Adipose tissue (tissue), 3 donors: Measurements from ENCODE around the gene C1orf210. TPM values are rescaled to one million over a fixed set of nuclear protein-coding genes. Genes with fewer than 3 reads are reported as not detected.

Source experiments
- H3K27ac ChIP-seq: one replicate; pipeline ENCODE4 v1.5.1; 2013; ENCODE audit warnings: low read depth, low read length
- WGBS, 3 donors: extraction: QIAGEN DNeasy Blood & Tissue Kit; methylation state at CpG; one replicate each; pipeline ENCODE4 v1.1.7; 2013; 5-methylcytosine and 5-hydroxymethylcytosine counted together
- polyA plus RNA-seq, 3 donors: library from polyadenylated mRNA; stranded (reverse); fragments of 200-250 nt; gene quantifications; one replicate each; pipeline ENCODE4 v1.2.3, GENCODE V29; 2013
- donor health status: healthy with polysubstance abuse.
- donor health status: Bipolar disorder and iron deficiency.
- donor health status: healthy.

The C1orf210 gene
- polyA plus RNA-seq, 3 donors: 0.22 to 14.5 (median 2.8) TPM

GRCh38 chr1:43300378-43301094 is 15.2 kb upstream of the C1orf210 start, which contains the start of gene TIE1:
TIE1 (plus strand) TSS chr1:43300982; CDS start chr1:43301072, 90 bp downstream.
- WGBS, 3 donors: 47 to 85% (median 48%) methylated on average over 10 of the region's 10 CpGs
- H3K27ac ChIP-seq: no peak within 1 kb of the TSS

GRCh38 chr1:43299101-43299500 is 13.7 kb upstream of the C1orf210 start:
- no peak overlapping the region for H3K27ac ChIP-seq

- 62 to 85% (median 78%) methylated on average over 1 of the region's 1 CpG for WGBS, 3 donors
- no peak overlapping the region for H3K27ac ChIP-seq
Measured at GRCh38 chr1:43298055-43298454, 12.7 kb upstream of the C1orf210 start.

GRCh38 chr1:43296207-43296606 is 10.8 kb upstream of the C1orf210 start:
- H3K27ac ChIP-seq: no peak overlapping the region
- WGBS, 3 donors: 40 to 69% (median 57%) methylated on average over 1 of the region's 1 CpG

GRCh38 chr1:43294761-43295160 is 9.4 kb upstream of the C1orf210 start:
- 74 to 89% (median 77%) methylated on average over 8 of the region's 8 CpGs for WGBS, 3 donors
- H3K27ac ChIP-seq: no peak overlapping the region

GRCh38 chr1:43293896-43294760 is 8.7 kb upstream of the C1orf210 start:
- no peak overlapping the region for H3K27ac ChIP-seq

GRCh38 chr1:43293176-43293575 is 7.8 kb upstream of the C1orf210 start:
- WGBS, 3 donors: 65 to 88% (median 83%) methylated on average over 2 of the region's 2 CpGs
- no peak overlapping the region for H3K27ac ChIP-seq

More at GRCh38 chr1:43293896-43294760, 8.7 kb upstream of the C1orf210 start:
- 71 to 91% (median 76%) methylated on average over 7 of the region's 7 CpGs for WGBS, 3 donors

- no peak overlapping the region for H3K27ac ChIP-seq
- WGBS, 3 donors: 67 to 84% (median 70%) methylated on average over 5 of the region's 5 CpGs
Measured at GRCh38 chr1:43292679-43293078, 7.3 kb upstream of the C1orf210 start.

GRCh38 chr1:43292216-43292615 is 6.8 kb upstream of the C1orf210 start:
- no peak overlapping the region for H3K27ac ChIP-seq
- 80 to 97% (median 84%) methylated on average over 7 of the region's 7 CpGs for WGBS, 3 donors

- H3K27ac ChIP-seq: no peak overlapping the region
- WGBS, 3 donors: 63 to 72% (median 66%) methylated on average over 12 of the region's 12 CpGs
Measured at GRCh38 chr1:43288785-43289706, 3.7 kb upstream of the C1orf210 start.

- 85 to 92% (median 91%) methylated on average over 9 of the region's 9 CpGs for WGBS, 3 donors
- H3K27ac ChIP-seq: no peak overlapping the region
Measured at GRCh38 chr1:43288058-43288784, 2.8 kb upstream of the C1orf210 start.

GRCh38 chr1:43286533-43286932 is 1.2 kb upstream of the C1orf210 start:
- H3K27ac ChIP-seq: no peak overlapping the region
- 91 to 96% (median 93%) methylated on average over 5 of the region's 5 CpGs for WGBS, 3 donors

GRCh38 chr1:43286115-43286514 is 734 bp upstream of the C1orf210 start:
- H3K27ac ChIP-seq: no peak overlapping the region
- WGBS, 3 donors: 67 to 96% (median 89%) methylated on average over 11 of the region's 11 CpGs

GRCh38 chr1:43284546-43285110 is 753 bp downstream of the C1orf210 start:
- no peak overlapping the region for H3K27ac ChIP-seq
- WGBS, 3 donors: 29 to 89% (median 76%) methylated on average over 12 of the region's 12 CpGs

- H3K27ac ChIP-seq: no peak overlapping the region
- WGBS, 3 donors: 60 to 96% (median 89%) methylated on average over 3 of the region's 3 CpGs
Measured at GRCh38 chr1:43284065-43284464, 1.3 kb downstream of the C1orf210 start.

- H3K27ac ChIP-seq: no peak overlapping the region
- 81 to 86% (median 84%) methylated on average over 15 of the region's 15 CpGs for WGBS, 3 donors
Measured at GRCh38 chr1:43282220-43283195, 2.9 kb downstream of the C1orf210 start.
